Measurements from ENCODE around the gene DMD.

- TF ChIP-seq SIN3A (IDR thresholded peaks at IDR 0.05; ENCODE audit: borderline replicate concordance, insufficient read depth, low read depth, low read length) (no peak), CTCF (IDR thresholded peaks at IDR 0.05) (no peak)
Measured at GRCh38 chrX:32520789-32521188, 690.6 kb downstream of the DMD start.

Data from Panc1 (cell line).